LNCAP (cell line): ENCODE data around the gene GTF2I.
A peak's percentile ranks its signal among the peaks of the same experiment; 100 is the strongest.

Experiments
- CTCF ChIP-seq: fragments of 450-650 bp; IDR thresholded peaks from 2 replicates; pipeline ENCODE4 v1.5.1; 2017; ENCODE audit warnings: mild to moderate bottlenecking

Gene GTF2I

GRCh38 chr7:74625446-74625845, 32.1 kb upstream of the GTF2I start:
- TF ChIP-seq CTCF = 0 out of 2 replicates have a peak, but pooled peaks have one; percentile 23

GRCh38 chr7:74627661-74628411, 29.7 kb upstream of the GTF2I start:
- no peak for TF ChIP-seq CTCF

GRCh38 chr7:74632505-74632904, 25.0 kb upstream of the GTF2I start:
- TF ChIP-seq CTCF = no peak

- no peak for TF ChIP-seq CTCF
Measured at GRCh38 chr7:74633451-74633921, 24.0 kb upstream of the GTF2I start.

- TF ChIP-seq CTCF = no peak
Measured at GRCh38 chr7:74637745-74638144, 19.8 kb upstream of the GTF2I start.

DNA sequence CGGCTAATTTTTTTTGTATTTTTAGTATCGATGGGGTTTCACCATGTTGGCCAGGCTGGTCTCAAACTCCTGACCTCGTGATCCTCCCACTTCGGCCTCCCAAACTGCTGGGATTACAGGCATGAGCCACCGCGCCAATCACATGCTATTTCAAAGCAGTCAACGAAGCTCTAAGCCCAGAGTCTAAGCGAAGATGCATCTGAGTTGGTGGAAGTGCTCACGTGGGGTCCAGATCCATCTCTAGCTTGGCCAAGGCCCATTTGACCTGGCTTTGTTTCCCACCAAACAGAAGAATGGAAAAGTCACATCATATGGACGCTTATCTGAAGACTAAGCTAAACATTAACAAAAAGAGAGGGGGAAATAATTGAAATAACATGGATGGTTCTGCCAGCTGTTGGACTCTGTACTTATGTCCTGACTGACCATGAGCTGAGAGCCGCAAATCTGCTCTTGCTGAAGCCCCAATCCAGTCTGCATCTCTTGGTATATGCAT, 3.8 kb upstream of the GTF2I start:
- no peak for TF ChIP-seq CTCF

GRCh38 chr7:74654811-74655210, 2.7 kb upstream of the GTF2I start:
- no peak for TF ChIP-seq CTCF
